ENCODE measurements around the gene SHANK1.

The SHANK1 gene

GRCh38 chr19:50679177-50680125 lies 40.2 kb downstream of the SHANK1 start:
- DNase-seq: peak; percentile 92

GRCh38 chr19:50678323-50678722 lies 41.3 kb downstream of the SHANK1 start:
- DNase-seq: no peak

GRCh38 chr19:50677636-50678035 lies 42.0 kb downstream of the SHANK1 start:
- DNase-seq: no peak

GRCh38 chr19:50676625-50677197 lies 42.9 kb downstream of the SHANK1 start:
- no peak for DNase-seq

- DNase-seq: no peak
These were observed 46.5 kb downstream of the SHANK1 start for GRCh38 chr19:50673118-50673517.

GRCh38 chr19:50670102-50670380 lies 49.6 kb downstream of the SHANK1 start:
- no peak for DNase-seq

- DNase-seq: peak; percentile 60
These were observed 50.1 kb downstream of the SHANK1 start for GRCh38 chr19:50669302-50670101.

GRCh38 chr19:50668879-50669278 lies 50.7 kb downstream of the SHANK1 start:
- DNase-seq: no peak

GRCh38 chr19:50668416-50668815 lies 51.2 kb downstream of the SHANK1 start:
- no peak for DNase-seq

- DNase-seq: peak; percentile 32
These were observed 51.8 kb downstream of the SHANK1 start for GRCh38 chr19:50667759-50668231.

- no peak for DNase-seq
These were observed 52.3 kb downstream of the SHANK1 start for GRCh38 chr19:50667177-50667758.

- DNase-seq: peak; percentile 37
These were observed 53.0 kb downstream of the SHANK1 start for GRCh38 chr19:50666346-50667176.

- DNase-seq: no peak
These were observed 55.4 kb downstream of the SHANK1 start for GRCh38 chr19:50664204-50664603.

- no peak for DNase-seq
These were observed 56.2 kb downstream of the SHANK1 start for GRCh38 chr19:50663482-50663790.

GRCh38 chr19:50662651-50663481 lies 56.7 kb downstream of the SHANK1 start:
- DNase-seq: no peak

- no peak for DNase-seq
These were observed 57.6 kb downstream of the SHANK1 start for GRCh38 chr19:50661766-50662650.

- DNase-seq: peak; percentile 32
These were observed 58.6 kb downstream of the SHANK1 start for GRCh38 chr19:50661023-50661422.

GRCh38 chr19:50660088-50660366 lies 59.6 kb downstream of the SHANK1 start:
- DNase-seq: no peak

GRCh38 chr19:50659318-50660087 lies 60.1 kb downstream of the SHANK1 start:
- no peak for DNase-seq

Data from retina (tissue), 1 donor.